GM18858 (cell line): Measurements from ENCODE around the gene LCE2C.
"Not testable (repeated sequence)": the region's sequence is repeated elsewhere in the genome, so short reads cannot be mapped to it uniquely, and the experiment has no call there.

Source experiments
- ATAC-seq: cut with Tn5 transposase; IDR thresholded peaks from one replicate; pipeline ENCODE4 v1.9.1; 2021; ENCODE audit not compliant: unreplicated experiment

The LCE2C gene, protein sequence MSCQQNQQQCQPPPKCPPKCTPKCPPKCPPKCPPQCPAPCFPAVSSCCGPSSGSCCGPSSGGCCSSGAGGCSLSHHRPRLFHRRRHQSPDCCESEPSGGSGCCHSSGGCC

DNA sequence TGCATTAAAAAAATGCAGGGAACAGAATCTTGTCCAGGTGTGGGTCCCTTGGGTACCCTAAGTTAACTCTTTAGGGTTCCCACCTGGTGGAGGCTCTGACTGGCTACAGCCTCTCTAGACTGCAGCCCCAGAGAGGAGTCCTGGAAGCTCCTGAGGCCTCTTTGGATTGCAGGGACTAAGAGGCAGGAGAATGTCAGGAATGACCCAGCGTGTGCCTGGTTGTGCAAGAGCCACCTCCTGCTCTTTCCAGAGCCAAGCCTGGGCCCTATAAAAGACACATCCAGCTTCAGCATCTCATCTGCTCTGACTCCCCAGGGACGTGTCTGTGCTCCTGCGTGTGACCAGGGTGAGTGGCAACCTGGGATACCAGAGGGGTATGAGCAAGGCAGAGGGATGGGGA is at the start of gene LCE2C:
TSS of gene LCE2C (plus strand) at position 297 of the 400 bp plus-strand sequence. CDS start 737 bp downstream, outside the sequence.
- ATAC-seq: not testable (repeated sequence)

DNA sequence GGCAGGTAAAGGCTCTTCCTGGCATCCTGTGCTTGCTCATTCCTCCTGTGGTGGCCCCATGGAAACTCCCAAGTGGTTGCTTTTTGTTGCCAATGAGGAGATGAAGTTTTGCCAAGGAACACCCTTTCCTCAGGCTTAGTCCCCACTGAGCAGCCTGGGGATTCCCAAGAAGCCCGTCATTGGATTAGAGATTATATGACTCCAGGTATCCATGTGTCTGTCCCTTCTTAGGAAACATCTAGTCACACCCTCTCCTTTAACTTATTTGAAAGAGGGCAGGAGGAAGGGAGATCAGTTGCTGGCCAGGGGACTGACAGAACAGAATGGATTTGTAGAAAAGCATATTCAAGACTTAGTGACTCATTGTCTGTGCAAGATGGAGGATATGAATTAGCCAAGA is 48.3 kb upstream of the LCE2C start:
- ATAC-seq: no peak

DNA sequence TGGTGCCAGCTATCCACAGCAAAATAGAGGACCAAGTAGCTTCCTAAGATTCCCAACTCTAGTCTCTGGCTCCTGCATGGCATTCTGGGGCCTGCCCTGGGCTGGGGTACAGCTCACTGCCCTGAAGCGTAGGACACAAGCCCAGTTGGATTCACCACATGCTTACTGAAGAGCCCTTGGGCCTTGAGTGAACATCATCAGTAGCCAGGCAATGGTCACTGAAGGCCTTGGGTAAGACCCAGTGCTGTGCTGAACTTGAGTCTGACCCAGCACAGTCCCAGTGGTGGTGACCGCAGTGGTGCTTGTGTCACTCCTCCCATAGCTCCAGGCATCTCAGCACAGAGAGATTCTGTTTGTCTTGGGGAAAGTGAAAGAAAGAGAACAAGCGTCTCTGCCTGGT is 44.5 kb upstream of the LCE2C start:
- ATAC-seq: no peak

DNA sequence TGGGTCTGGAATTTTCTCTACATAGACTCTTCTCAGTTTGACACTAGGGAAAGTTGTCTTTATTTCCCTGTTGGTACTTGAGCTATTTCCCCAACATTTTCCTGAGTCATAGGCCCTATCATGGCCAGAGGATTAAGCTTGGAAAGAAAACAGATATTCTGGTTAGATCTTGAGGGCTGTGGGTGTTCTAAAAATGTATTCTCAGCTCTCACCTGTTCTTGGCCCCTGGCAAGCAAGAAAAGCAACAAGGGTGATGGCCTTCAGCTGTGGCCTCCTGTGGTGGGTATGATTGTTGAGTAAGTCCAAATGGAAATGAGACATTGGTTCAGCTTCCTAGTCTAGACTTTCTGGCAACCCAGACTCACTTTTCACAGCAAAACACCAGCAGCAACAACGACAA is 34.7 kb upstream of the LCE2C start:
- no peak for ATAC-seq

DNA sequence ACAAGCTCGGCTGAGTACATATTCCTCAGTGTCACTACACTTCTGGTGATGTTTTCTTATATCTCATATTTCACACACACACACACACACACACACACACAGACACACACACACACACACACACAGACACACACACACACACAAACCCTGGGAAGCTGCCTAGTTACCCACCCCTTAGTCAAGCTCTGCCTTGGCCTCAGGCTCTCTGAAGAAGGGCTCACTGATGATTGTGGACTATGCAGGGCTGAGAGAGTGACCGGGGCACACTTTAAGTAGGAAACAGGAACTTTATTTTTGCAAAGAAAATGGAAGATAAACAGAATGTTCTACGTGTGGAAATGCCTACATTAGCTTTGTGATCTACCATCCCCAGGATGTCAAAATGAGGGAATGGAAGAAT is 31.1 kb upstream of the LCE2C start:
- ATAC-seq: no peak

DNA sequence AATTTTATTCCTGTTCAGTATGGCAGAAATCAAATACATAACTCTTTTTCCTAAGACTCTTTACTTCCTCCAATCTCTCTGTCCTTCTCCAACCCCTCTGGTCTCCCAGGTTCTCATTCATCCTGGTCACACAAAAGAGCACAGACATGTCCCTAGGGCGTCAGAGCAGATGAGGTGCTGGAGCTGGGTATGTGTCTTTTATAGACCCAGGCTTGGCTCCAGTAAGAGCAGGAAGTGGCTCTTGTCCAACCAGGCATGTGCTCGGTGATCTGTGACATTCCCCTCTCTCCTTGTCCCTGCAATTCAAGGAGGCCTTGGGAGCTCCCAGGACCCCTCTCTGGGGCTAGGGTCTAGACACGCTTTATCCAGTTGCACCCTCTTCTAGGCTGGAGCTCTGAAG is 29.9 kb upstream of the LCE2C start:
- ATAC-seq: no peak

DNA sequence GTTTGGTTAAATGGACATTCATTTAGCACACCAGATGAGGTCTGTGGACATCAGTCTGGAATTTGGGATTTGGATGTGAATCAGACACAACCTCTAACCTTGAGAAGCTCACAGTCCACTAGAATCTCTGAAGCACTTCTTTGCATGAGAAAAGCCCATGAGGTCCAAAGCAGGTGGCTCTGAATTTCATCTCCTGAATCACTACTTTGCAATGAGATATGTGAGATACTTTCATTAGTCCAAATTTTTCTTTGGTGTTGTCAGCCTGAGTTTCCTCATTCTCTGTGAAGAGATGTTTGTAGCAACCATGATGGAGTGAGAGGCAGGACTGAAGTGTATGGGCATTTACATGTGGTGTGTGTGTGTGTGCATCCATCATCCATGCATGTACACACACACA is 28.4 kb upstream of the LCE2C start:
- ATAC-seq: no peak

DNA sequence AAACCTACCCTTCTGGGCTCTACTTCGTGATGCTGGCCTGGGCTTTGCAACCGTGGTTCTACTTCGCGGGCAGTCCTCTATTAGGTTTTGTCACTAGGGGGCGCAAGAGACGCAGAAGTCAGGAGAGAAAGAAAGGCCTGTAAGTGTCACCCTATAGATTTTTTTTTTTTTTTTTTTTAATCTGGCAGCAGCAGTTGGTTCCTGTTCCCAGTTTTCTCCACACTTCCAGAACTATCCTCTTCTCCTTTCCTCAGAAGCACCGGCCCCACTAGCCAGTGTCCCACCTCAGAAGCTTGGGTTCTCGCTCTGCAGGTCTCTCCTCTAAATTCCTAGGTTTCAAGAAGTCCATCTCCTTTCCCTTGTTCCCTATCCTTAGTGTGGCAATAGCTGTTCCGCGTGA is 21.0 kb upstream of the LCE2C start:
- no peak for ATAC-seq

DNA sequence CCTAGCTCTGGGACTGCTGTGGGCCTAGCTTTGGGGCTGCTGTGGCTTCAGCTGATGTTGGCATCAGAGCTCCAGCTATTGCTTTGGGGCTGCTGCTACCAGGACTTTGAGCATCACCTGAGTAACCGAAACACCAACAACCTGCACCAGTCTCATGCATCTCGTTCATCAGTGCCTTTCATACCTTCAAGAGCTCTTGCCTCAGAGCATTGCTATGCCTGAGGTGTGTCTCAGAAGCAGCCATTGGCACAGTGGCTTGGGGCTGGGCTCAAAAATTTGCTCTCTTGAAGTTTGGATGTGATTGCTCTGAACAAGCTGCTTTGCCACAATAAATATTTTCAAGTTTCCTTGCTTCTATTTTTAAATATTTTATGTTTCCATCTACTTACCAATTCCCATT is 18.6 kb upstream of the LCE2C start:
- no peak for ATAC-seq

DNA sequence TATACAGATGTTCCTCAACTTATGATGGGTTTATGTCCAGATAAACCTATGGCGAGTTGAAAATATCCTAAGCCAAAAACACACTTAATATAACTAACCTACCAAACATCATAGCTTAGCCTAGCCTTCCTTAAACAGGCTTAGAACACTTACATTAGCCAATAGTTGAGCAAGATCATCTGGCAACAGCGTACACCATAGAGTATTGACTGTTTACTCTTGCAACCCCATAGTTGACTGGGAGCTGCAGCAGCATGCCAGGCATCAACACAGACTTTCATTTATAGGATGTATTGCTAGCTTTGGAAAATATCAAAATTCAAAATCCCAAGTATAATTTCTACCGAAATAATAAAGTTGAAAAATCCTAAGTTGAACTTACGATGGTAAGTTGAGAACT is 17.4 kb upstream of the LCE2C start:
- no peak for ATAC-seq

DNA sequence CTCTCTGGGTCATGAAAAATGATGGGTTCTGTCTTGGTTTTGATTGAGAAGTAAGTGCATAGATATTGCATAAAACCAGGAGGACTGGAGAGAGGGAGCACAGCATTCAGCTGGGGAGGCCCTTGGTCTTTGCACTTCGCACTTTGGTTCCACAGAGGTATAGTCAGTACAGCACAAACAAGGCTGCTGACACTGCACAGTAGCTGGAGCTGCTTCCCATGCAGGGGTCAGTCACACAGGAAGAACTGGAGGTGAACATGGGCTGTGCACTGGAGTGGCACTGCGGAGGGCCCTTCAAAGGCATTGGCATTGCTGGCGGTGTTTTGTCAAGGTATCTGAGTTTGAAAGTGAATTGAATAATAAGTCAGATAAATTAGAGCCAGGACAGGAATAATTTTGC is 16.4 kb upstream of the LCE2C start:
- ATAC-seq: no peak

DNA sequence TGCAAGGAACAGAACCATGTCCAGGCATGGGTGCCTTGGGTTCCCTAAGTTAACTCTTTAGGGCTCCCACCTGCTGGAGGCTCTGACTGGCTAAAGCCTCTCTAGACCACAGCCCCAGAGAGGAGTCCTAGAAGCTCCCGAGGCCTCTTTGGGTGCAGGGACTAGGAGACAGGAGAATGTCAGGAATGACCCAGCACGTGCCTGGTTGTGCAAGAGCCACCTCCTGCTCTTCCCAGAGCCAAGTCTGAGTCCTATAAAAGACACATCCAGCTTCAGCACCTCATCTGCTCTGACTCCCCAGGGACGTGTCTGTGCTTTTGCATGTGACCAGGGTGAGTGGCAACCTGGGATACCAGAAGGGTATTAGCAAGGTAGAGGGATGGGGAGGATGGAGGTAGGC is 12.0 kb upstream of the LCE2C start, which contains the start of gene LCE2D:
TSS of gene LCE2D (plus strand) at position 283 of the 400 bp plus-strand sequence. CDS start 726 bp downstream, outside the sequence.
- no peak for ATAC-seq

DNA sequence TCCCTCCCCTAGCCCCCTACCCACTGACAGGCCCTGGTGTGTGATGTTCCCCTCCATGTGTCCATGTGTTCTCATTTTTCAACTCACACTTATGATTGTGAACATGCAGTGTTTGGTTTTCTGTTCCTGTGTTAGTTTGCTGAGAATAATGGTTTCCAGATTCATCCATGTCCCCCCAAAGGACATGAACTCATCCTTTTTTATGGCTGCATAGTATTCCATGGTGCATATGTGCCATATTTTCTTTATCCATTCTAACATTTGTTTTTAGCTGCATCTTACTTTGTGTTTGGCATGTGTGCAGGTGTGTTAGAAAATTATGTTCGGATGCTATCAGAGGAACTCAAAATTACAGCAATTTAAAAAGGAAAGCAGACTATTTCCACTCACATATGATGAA is 8.9 kb upstream of the LCE2C start:
- not testable (repeated sequence) for ATAC-seq

DNA sequence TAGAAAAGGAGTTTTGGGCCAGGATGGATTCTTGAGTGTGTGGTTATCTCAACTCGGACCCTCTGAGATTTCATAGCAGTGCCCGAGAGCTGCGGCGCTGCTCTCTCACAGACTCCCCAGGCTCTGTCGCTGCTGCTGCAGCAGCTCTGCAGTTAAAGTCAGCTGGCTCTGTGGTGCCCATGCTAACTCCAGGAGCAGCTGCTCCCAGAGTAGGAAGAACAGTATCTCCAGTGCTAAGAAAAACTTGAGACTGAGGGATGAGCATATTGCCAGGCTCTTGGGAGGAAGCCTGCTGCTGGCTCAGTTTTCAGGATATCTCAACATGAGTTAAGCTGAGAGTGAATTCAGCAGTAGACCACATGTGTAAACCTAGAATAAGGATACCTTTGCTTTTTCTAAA is 7.4 kb upstream of the LCE2C start:
- no peak for ATAC-seq

DNA sequence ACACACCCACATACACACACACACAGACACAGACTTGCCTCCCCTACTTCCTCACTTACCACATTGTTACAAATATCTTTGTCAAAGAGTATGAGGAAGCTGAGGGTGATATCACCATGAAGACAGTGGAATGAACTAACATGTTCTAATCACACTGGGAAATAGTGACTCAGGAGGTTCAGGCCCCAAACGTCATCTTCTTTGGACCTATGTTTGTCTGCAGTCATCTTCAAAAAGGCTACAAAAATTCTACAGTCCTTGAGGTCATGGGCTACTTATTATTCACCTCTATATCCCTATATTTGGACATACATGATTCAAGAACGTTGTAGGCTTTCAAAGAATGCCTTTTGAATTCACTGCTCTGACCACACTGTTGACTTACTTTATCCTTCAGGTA is 2.1 kb upstream of the LCE2C start:
- no peak for ATAC-seq

DNA sequence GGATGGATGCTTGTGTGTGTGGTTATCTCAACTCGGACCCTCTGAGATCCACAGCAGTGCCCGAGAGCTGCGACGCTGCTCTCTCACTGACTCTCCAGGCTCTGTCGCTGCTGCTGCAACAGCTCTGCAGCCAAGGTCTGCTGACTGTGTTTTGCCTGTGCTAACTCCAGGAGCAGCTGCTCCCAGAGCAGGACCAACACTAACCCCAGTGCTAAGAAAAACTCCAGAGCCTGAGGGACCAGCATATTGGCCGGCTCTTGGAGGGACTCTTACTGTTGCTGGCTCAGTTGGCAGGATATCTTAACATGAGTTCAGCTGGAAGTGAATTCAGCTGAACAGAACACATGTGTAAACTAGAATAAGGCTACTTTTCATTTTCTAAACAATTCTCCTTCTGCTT is 4.4 kb downstream of the LCE2C start:
- ATAC-seq: no peak

DNA sequence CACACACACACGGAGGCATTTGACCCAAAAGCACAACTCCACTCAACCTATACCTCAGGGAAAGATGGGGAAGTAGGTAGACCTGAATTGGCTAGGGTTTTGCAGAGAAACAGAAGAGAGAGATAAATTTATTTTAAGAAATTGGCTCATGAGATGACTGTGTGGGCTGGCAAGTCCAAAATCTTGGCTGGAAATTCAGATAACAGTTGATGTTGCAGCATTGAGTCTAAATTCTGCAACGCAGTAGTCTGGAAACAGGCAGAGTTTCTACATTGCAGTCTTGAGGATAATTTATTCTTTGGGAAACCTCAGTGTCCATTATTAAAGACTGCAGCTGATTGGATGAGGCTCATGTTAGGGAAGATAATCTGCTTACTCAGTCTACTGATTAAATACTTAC is 6.5 kb downstream of the LCE2C start:
- ATAC-seq: no peak

DNA sequence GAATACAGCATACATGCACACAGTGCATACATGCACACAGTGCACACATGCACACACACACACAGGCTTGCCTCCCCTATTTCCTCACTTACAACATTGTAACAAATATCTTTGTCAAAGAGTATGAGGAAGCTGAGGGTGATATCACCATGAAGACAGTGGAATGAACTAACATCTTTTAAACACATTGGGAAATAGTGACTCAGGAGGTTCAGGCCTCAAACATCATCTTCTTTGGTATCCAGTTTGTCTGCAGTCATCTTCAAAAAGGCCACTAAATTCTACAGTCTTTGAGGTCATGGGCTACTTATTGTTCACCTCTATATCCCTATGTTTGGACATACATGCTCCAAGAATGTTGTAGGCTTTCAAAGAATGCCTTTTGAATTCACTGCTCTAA is 8.8 kb downstream of the LCE2C start:
- ATAC-seq: no peak

DNA sequence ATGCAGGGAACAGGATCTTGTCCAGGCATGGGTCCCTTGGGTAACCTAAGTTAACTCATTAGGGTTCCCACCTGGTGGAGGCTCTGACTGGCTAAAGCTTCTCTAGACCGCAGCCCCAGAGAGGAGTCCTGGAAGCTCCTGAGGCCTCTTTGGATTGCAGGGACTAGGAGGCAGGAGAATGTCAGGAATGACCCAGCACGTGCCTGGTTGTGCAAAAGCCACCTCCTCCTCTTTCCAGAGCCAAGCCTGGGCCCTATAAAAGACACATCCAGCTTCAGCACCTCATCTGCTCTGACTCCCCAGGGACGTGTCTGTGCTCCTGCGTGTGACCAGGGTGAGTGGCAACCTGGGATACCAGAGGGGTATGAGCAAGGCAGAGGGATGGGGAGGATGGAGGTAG is 10.7 kb downstream of the LCE2C start, which contains the start of gene LCE2B:
TSS of gene LCE2B (plus strand) at position 301 of the 400 bp plus-strand sequence. CDS start 721 bp downstream, outside the sequence.
- ATAC-seq: not testable (repeated sequence)

DNA sequence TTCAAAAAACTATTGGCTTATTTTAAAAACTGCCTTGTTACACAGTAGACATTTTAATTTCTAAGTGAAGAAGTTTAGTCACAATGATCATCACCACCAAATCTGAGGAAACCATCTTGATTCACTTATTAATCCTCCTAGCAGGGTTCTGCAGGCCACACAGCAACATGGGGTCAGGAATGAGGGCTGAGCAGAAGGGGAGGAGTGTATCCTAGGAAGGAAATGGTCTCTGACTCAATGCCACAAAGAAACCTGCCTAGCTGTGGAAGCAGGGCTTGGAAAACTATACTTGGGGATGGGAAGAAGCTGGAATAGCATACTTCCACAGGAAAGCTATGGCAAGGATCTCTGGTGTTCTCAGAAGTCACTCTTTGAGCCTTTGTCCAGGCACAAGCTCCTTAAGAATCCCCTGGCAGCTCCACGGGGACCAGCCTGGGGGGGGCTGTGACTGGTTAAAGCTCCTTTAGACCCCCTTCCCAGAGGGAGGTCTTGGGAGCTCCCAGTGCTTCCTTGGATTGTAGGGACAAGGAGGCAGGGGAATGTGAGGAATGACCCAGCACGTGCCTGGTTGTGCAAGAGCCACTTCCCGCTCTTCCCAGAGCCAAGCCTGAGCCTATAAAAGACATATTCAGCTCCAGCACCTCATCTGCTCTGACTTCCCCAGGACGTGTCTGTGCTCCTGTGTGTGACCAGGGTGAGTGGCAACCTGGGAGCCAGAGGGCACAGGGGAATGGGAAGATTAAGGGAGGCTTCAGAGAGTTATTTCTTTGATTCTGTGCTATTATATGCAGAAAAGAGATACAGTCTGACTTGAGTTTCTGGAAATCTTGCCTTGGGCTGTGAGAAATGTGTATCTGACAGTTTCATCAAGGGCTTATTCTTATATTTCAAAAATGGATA is 22.9 kb downstream of the LCE2C start, which contains the start of gene LCE2A:
TSS of gene LCE2A (plus strand) at position 645 of the 900 bp plus-strand sequence. CDS start 557 bp downstream, outside the sequence.
- ATAC-seq: no peak

DNA sequence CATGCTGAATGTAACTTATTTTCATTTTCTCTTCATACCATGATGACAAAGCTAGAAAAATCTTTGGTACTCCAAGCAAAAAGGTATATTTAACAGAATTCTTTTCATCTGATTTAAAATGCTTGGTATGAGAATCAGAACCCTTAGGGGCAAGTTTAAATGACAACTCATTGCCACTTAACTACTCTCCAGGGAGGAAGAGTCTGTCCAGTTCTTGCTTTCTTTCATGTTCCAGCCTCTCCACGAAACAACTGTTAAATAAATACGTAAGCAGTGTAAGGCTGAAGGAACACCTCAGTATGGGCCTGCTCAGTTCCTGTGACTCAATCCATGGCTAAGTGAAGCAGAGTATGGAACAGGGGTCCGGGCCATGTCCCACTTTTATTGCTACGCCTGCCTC is 24.7 kb downstream of the LCE2C start:
- ATAC-seq: no peak

DNA sequence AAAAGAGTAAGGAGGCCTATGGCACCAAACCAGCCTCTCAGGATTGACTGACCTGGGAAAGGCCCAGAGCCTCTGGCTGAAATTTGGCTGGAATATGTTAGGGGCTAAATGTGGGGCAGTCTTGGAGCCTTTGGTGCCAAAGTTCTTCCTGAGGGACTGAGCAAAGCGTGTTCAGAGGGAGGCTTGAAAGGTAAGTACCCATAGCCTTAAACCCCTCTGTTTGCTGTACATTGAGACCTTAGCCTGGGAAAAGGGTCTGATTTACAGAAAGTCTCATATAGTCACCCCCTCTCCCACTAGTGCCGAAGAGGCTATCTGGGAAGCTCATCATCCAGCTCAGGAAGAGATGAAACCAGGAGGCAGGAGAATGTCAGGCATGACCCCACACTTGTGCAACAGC is 32.8 kb downstream of the LCE2C start, which contains the start of gene LCE4A:
TSS of gene LCE4A (plus strand) at position 301 of the 400 bp plus-strand sequence. CDS start 916 bp downstream, outside the sequence.
- ATAC-seq: no peak
